Brain pericyte (primary cell): ENCODE data around the gene EPHB1.
"Not testable (repeated sequence)": the region's sequence is repeated elsewhere in the genome, so short reads cannot be mapped to it uniquely, and the experiment has no call there.

Source experiments
- DNase-seq: peaks from one replicate; pipeline ENCODE4 v3.0.0-alpha.2; 2012; ENCODE audit warnings: low read depth, low spot score

The EPHB1 gene

DNA sequence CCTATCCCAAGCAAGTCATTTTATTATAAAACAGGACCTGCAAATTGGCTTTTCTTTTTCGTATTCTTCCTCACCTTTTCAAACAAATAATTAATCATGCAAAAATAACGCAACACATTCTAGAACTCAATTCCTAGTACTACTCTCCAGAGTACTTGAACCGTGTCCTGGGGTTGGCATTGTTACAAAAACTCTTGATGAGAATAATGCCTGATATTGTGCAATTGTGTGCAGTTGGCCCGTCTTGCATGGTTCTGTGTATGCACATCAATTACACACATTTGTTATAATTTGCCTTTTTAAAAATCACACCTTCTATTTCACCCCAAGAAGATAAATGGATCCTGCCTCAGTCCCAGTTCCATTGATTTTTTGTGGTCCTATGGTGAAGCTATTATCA lies 205.4 kb downstream of the EPHB1 start:
- DNase-seq = no peak

DNA sequence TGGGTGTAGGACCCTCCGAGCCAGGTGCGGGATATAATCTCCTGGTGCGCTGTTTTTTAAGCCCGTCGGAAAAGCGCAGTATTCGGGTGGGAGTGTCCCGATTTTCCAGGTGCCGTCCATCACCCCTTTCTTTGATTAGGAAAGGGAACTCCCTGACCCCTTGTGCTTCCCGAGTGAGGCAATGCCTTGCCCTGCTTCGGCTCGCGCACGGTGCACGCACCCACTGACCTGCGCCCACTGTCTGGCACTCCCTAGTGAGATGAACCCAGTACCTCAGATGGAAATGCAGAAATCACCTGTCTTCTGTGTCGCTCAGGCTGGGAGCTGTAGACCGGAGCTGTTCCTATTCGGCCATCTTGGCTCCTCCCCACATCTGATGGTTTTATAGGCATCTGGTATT lies 210.6 kb downstream of the EPHB1 start:
- not testable (repeated sequence) for DNase-seq

DNA sequence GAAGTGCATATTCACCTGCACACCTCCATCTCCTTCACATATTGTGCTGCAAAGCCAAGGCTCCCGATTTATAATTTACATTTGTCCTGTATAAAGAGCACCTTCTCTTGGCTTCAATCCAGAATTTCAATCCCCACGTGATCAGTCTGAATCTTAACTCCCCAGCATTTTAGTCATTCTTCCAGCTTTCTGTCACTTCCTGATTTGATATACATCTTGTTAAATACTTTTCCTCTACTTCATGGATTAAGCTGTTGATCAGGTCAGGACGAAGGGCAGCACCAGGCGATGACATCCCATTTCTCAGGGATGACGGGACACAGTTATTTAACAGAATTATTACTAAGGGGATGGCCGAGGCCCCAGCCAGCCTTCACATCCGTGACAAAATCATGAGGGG lies 212.5 kb downstream of the EPHB1 start:
- no peak for DNase-seq

DNA sequence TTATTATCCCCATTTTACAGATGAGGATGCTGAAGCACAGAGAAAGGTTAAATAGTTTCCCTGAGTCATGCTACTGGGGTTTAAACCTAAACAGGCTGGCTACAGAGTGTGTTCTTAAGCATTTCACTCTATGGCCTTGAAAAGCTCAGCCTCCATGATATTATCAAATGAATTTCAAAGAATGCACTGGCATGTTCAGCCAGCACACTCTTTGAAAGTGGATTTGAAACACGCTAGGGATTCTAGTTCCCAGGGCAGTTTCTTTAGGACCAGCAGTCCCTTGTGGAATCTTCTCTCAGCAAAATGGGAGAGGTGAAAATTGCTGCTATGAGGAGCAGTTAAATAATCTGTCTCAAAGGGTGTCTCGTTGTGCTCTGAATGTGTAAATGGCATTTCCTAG lies 213.3 kb downstream of the EPHB1 start:
- no peak for DNase-seq

DNA sequence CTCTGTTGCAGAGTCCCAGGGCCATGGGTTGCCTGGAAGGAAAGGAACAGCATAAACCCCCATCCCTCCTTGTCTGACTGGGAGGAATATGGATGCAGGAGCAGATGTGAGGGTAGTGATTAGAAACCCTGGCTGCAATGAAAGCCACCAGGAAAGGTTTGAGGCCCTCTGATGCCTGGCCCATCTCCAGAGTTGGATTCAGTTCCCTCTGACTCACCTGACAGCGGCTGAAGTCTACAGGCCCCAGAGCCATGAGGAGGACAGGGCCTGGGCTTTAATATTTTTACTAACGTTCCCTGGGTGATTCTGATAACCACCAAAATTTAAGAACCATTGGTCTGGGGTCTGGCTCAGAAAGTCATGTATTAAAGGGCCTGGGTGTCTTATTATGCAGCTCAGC lies 214.0 kb downstream of the EPHB1 start:
- DNase-seq = no peak

DNA sequence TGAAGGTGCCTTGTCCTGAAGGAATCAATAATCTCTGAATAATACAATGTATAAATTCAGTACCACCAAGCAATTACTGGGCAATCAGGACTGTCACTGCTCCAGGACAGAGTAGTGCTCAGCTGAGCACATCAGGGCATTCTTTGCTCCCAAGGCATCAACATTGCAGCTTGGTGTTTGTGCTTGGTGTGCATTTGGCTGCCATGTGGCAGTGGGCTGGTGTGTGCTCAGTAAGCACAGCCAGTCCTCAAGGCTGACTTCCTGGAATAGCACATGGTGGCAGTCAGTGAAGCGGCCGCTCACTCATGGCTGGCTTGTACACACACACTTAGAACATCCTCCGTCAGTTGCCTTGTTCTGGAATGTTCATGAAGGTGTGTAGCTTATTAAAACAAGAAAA lies 217.0 kb downstream of the EPHB1 start:
- DNase-seq = no peak

DNA sequence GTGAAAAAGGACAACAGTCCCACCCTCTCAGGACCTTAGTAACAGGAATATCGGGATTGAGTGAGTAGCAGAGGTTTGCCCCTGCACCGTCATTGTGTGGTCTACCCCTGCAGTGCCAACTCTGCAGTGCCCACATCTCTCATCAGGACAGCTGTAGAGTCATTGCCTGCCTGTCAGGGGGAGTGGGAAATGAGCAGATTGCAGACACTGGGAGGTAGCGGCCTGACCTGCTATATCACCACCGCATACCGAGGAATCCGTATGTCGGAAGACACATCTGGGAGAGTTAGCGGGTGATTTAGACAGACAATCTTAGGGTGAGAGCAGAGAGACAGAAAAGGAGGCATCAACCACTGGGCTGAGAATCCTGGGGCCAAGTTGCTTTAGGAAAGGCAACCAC lies 218.1 kb downstream of the EPHB1 start:
- DNase-seq = no peak

DNA sequence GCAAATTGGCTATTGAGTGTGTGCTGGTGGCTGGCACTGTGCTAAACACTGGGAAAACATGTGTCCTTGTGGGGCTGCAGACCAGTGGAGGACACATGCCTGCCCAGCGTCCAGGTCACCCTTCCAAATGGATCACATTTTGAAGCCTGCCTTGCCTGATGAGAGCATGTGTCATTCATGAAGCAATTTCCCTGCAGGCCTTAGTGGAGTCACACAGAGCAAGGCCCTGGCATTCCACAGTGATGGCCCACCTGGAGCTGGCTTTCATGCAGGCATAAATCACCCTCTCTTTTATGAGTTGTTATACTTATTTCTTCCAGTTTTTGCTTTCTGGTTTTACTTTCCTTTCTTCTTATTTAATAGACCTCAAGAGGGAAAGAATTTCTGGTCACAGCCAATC lies 219.5 kb downstream of the EPHB1 start:
- no peak for DNase-seq

DNA sequence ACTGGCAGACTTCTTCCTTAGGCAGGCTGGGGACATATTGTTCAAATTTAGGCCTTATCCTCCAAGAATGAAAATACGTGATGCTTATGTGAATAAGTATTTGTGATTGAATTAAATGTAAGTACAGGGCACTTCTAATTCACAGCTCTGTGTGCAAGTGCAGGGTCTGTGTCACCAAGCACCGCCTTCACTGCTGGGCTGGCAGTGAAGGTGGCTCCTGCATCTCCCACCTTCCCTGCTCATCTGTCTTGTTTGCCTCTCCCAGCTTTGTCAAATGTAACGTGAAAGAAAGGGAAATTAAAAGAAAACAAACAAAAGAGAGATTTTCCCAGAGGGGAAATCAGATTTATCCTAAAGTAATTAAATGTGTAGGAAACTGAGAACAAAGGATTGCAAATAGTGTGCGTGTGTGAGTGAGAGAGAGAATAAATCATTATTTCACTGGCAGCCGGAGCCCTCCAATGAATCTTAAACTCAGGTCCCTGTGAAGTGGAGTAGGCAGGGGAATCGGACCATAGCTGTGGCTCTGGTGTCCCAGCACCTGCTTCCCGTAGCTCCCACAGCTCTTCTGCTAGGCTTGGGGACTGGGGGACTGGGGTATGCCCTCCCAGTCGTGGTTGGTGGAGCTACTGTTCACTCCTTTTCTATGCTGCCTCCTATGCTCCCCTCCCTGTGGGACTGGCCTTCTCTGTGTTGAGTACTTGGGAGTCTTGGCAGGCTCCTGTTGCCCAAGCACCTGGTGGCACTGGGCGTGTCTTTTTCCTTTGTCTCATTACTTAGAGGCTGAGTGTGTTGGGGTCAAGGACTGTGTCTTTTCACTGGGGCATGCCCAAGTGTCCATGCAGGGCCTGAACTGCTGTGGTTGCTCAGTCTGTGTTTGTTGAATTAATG lies 222.2 kb downstream of the EPHB1 start:
- no peak for DNase-seq

DNA sequence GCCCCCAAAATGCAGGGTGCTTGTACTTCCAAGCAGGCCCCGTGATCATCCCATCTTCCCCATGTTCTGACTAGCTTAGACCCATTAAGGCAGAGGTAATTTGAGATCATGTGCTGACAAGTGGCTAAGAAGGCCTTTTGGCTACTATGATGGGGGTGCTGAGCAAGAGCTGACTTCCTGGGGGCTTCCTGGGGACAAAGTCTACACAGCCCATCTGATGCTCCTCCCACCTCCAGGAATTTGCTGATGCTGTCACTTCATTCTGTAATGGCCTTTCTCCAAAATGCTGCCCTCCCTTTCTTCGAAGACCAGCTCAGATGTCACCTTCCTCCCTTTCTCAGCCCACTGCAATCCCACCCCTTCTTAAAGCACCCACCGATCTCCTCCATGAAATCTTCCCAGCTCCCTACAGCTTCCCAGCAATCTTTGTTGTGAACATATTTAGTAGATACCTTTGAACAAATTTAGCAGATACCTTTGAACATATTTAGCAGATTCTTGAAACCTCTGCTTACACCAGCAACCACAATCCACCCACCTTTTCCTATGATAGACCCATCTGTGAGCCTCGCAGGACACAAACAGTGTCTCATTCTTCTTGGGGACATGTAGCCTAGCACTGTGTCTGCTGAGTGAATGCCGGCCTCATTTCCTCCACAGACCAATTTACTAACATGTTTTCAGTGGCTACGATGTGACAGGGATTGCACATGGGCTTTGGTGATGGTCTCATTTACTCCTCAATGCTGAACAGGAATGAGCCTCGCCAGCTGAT lies 223.3 kb downstream of the EPHB1 start:
- no peak for DNase-seq

DNA sequence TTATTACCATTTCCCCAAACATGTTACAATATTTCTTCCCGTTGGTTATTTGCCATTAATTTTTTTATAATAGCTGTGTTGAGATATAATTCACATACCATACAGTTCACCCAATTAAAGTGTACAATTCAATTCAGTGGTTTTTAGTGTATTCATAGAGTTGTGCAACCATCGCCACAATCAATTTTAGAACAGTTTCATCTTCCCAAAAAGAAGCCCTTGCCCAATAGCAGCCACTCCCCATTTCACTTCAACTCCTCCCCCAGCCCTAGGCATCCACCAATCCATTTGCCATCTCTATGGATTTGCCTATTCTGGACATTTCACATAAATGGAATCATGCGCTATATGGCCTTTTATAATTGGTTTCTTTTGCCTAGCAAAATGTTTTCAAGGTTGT lies 225.1 kb downstream of the EPHB1 start:
- no peak for DNase-seq

DNA sequence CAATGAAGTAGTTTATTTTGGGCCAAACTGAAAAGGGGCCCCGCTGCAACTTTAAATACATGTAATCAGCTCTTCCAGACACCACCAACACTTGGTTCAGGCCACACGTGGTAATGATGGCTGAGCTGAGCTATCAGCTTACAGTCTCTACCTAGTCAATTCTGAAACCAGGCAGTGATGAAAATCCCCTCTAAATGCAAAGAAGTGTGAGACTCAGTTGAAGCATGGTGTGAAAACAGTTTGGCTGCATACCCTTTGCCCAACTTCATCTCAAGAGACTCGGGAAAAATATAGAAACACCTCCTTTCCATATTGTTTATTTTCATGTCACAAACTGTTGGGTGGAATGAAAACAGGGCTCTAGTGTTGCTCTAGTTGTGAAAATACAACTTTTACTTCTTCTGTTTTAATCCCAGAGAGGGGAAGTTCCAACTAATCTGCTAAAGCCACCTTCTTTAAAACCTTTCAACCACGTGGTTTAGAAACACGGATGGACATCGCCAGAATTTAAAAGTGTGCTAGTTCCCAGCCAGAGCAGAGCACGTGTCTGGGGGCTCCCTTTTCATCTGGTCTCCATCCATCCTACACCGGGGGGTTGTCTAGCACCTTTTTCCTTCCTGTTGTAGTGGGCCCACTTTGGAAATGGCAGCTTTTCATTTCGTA lies 229.1 kb downstream of the EPHB1 start:
- no peak for DNase-seq

DNA sequence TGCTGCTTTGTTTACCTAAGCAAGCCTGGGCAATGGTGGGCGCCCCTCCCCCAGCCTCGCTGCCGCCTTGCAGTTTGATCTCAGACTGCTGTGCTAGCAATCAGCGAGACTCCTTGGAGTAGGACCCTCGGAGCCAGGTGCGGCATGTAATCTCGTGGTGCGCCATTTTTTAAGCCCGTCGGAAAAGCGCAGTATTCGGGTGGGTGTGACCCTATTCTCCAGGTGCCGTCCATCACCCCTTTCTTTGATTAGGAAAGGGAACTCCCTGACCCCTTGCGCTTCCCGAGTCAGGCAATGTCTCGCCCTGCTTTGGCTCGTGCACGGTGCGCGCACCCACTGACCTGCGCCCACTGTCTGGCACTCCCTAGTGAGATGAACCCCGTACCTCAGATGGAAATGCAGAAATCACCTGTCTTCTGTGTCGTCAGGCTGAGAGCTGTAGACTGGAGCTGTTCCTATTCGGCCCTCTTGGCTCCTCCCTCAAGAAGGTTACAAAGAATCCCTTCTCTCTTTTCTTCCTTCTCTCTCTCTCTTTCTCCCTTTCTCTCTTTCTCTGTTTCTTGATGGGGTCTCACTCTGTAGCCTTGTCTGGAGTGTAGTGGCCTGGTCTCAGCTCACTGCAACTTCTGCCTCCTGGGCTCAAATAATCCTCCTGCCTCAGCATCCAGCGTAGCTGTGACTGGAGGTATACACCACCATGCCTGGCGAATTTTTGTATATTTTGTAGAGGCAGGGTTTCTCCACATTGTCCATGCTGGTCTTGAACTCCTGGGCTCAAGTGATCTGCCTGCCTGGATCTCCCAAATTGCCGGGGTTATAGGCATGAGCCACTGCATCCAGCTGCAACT lies 235.9 kb downstream of the EPHB1 start:
- not testable (repeated sequence) for DNase-seq

DNA sequence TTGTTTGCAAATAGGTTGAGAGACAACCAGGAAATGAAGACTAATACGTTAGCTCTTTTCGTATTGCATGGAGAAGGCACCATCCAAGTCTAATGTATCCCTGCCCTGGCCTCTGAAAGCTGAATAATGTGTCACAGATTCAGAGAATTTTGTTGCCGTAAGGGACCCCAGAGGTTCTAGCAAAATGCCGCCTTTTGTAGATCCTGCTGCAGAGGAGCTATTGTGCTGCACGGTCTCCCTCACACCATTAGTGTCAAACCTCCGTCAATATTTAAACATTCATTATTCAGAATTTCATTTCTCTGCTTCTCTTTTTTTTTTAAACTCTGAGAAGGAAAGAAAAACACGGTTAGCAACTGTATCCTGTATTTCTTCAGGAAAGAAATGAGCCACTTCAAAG lies 238.7 kb downstream of the EPHB1 start:
- DNase-seq = no peak

DNA sequence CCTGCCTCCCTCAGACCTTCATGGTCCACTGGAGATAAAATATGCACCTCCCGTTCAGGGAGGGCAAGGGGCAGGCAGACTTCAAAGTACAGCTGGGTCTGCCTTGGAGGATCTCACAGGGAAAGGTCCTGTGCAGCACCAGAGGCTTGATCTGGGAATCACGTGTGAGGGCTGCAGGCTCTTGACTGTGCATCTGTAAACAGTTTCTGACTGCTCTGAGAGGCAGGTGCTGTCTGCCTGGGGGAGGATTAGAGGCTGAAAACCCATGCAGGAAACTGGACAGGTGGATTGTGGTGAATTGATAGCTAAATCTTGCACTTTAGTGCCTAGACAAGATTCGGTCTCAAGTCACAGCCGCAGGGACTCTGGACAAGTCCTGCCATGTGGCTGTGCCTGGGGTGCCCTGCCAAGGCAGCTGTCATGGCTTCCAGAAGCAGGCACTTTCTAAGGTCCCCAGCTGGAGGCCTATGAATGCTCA lies 239.3 kb downstream of the EPHB1 start:
- DNase-seq = no peak

DNA sequence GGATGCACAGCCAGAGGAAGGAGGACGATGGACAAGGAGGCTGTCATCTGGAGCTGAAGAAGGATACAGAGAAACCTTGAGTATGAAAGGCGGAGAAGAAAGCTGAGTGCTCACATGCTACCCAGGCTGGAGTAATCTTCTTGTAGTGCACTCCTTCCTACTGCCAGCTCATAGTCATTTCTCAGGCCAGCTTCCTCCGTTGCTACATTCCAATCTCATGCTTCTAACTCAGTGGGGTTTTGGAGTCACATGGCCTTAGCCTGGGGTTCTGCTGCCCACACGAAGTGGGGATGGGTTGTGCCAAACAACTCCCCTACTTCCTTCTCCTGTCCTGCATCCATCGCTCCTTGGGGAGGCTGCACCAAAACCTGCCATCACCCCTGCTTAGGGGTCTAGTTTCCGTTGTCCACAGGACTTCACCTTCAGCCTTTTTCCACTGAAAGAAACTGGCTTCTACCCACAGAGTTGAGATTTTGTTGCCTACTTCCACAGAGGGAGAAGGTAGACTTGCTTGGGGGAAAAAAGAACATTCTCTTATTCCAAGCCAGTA lies 239.9 kb downstream of the EPHB1 start:
- DNase-seq = no peak

DNA sequence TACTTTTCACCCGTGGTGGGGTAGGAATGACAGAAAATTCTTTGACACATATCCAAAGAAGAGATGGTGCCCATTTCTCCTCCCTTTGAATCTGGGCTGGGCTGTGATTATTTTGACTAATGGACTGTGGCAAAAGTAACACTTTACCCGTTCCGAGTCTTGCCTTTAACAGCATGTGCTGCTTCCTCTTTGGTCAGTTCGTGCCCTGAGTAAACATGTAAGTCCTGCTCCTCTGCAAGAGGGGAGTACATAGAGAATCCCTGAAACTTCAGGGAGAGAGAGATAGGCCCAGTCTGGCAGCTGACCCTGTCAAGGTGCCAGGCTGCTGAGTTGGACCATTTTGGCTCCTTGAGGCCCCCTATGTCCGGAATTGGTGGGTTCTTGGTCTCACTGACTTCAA lies 243.1 kb downstream of the EPHB1 start:
- no peak for DNase-seq

DNA sequence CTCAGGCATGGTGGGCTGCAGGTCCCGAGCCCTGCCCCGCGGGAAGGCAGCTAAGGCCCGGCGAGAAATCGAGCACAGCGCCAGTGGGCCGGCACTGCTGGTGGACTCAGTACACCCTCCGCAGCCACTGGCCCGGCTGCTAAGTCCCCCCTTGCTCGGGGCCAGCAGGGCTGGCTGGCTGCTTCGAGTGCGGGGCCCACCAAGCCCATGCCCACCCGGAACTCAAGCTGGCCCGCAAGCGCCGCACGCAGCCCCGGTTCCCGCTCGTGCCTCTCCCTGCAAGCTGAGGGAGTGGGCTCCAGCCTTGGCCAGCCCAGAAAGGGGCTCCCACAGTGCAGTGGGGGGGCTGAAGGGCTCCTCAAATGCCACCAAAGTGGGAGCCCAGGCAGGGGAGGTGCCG lies 244.5 kb downstream of the EPHB1 start:
- DNase-seq = not testable (repeated sequence)

DNA sequence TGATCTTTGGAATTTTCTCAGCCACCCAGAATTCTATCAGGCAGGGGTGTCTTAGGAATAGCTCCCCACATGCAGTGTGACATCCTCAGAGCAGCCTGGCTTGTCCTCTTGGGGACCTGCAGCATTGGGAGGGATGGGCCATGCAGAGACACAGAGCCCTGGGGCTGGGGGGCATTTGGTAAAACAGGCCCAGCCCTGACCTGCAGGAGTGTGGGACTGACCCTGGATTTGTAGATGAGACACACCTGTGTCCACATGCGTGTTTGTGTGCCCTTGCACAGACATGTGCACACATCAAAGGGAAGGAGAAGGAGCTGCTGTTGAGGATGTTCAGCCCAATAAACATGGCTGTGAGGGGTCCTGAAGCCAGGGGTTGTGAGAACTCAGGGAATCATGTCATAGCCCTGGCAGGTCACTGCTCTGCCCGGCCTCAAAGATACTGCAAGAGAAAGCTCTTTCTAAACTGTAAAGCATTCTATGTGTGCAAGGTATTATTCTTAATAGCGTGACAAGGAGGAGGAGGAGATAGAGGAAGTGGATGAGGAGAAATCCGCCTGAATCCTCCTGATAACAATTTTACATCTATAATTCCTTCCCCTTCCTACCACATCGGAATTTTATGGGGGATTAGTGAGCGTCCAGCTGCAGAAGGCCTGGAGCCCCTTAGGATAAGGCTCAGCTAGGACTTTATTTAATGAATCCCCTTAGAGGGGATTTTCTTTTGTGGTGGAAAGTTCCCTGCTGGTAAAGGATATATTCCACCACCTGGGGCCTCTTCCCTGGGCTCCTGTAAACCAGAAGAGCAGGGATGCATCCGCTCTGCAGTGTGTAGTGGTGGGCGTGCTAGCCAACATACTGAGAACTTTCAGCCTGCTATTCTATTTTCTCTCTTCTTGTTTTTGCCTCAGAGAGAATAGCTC lies 245.5 kb downstream of the EPHB1 start:
- no peak for DNase-seq

DNA sequence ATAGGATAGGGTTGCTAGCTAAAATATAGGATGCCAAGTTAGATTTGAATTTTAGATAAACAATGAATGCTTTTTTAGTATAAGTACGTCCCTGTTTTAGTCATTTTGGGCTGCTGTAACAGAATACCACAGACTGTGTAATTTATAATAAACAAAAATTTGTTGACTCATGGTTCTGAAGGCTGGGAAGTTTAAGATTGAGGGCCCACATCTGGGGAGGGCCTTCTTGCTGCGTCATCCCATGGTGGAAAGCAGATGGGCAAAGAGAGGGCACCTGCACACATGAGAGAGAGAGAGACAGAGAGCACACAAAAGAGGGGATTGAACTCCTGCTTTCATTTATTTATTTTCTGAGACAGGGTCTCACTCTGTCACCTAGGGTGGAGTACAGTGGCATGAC lies 246.5 kb downstream of the EPHB1 start:
- DNase-seq = no peak
